Prostate gland (tissue), 2 donors: Measurements from ENCODE around the gene ZNF638.

Experiments
- CTCF ChIP-seq, 4 experiments: fragments of 200-600 bp in 2 of 4; fragments of 450-650 bp in 2 of 4; sonication (generic) in 2 of 4; IDR thresholded peaks; 1 replicate in 3 of 4; 2 replicates in 1 of 4; pipeline ENCODE4 v1.5.1; 2016 to 2019; ENCODE audit warnings: antibody characterized with exemption in 4 of 4, mild to moderate bottlenecking in 2 of 4, moderate library complexity in 2 of 4
- POLR2AphosphoS5 ChIP-seq: sonication (generic); formaldehyde crosslinking; IDR thresholded peaks from one replicate; pipeline ENCODE4 v1.6.1; 2017; ENCODE audit warnings: antibody characterized with exemption

- no peak for TF ChIP-seq CTCF (IDR thresholded peaks at IDR 0.05)
- no peak for TF ChIP-seq POLR2AphosphoS5
Observed at GRCh38 chr2:71456617-71457016, 125.0 kb downstream of the ZNF638 start.
